RKO (cell line): ENCODE results near the gene ZNF90.
"Not testable (repeated sequence)": the region's sequence is repeated elsewhere in the genome, so short reads cannot be mapped to it uniquely, and the experiment has no call there.

ENCODE experiments used
- DNase-seq: peaks from one replicate; pipeline ENCODE4 v3.0.0-alpha.2; 2016; ENCODE audit warnings: low spot score

ZNF90 gene

GRCh38 chr19:20103091-20103740 is 25.4 kb downstream of the ZNF90 start:
- DNase-seq, result no peak

GRCh38 chr19:20107301-20107700 is 29.5 kb downstream of the ZNF90 start:
- no peak for DNase-seq

DNA sequence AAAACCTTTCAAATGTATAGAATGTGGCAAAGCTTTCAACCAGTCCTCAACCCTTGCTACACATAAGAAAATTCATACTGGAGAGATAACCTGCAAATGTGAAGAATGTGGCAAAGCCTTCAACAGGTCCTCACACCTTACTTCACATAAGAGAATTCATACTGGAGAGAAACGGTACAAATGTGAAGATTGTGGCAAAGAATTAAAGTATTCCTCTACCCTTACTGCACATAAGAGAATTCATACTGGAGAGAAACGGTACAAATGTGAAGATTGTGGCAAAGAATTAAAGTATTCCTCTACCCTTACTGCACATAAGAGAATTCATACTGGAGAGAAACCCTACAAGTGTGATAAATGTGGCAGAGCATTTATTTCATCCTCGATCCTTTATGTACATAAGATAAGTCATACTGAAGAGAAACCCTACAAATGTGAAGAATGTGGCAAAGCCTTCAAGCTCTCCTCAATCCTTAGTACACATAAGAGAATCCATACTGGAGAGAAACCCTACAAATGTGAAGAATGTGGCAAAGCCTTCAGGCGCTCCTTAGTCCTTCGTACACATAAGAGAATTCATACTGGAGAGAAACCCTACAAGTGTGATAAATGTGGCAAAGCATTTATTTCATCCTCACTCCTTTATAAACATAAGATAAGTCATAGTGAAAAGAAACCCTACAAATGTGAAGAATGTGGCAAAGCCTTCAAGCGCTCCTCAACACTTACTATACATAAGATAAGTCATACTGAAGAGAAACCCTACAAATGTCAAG is 40.5 kb downstream of the ZNF90 start:
- DNase-seq, result not testable (repeated sequence)

GRCh38 chr19:20124879-20125278 is 47.1 kb downstream of the ZNF90 start:
- DNase-seq, result no peak

DNA sequence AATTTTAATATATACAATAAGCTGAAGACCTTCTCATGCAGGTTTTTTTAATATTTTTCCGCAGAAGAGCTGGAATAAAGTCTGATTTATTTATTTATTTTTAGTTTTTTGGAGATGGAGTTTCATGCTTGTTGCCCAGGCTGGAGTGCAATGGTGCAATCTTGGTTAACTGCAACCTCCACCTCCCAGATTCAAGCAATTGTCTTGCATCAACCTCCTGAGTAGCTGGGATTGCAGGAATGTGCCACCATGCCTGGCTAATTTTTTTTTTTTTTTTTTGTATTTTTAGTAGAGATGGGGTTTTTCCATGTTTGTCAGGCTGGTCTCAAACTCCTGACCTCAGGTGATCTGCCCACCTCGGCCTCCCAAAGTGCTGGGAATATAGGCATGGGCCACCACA is 55.1 kb downstream of the ZNF90 start:
- DNase-seq, result not testable (repeated sequence)

- not testable (repeated sequence) for DNase-seq
These were observed 59.9 kb downstream of the ZNF90 start for GRCh38 chr19:20137714-20138113.

GRCh38 chr19:20151617-20152145 is 73.9 kb downstream of the ZNF90 start:
- DNase-seq, result no peak

- not testable (repeated sequence) for DNase-seq
These were observed 74.7 kb downstream of the ZNF90 start for GRCh38 chr19:20152506-20152905.

GRCh38 chr19:20153281-20153680 is 75.5 kb downstream of the ZNF90 start:
- DNase-seq, result no peak

GRCh38 chr19:20154636-20155035 is 76.8 kb downstream of the ZNF90 start:
- no peak for DNase-seq

GRCh38 chr19:20162821-20163220 is 85.0 kb downstream of the ZNF90 start:
- no peak for DNase-seq

GRCh38 chr19:20164456-20164855 is 86.7 kb downstream of the ZNF90 start:
- DNase-seq, result no peak

DNA sequence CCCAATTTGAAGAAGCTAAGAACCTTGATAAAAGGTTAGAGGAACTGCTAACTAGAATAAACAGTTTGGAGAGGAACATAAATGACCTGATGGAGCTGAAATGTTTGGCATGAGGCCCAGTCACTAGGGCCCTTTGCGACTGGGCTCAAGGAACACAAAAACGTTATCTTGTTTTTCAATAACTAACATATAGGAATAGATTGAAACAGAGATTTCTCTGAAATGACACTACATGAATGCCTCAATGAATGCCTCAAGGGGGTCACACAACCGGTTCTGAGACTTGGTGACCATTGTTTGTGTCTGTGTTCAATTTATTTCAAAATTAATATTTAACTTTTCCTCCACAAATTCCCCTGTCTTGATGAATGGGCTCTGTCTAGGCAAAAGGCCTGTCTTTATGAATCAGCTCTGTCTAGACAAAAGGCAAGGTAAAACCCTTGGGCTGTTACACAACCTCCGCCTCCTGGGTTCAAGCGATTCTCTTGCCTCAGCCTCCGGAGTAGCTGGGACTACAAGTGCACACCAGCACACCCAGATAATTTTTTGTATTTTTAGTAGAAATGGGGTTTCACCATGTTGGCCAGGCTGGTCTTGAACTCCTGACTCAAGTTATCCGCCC is 88.3 kb downstream of the ZNF90 start:
- no peak for DNase-seq

- peak; percentile 93 for DNase-seq
These were observed 89.3 kb downstream of the ZNF90 start, which contains the start of gene ZNF486 for GRCh38 chr19:20167020-20167644. ZNF486 (plus strand) TSS chr19:20167214; CDS start chr19:20167331, 117 bp downstream.

DNA sequence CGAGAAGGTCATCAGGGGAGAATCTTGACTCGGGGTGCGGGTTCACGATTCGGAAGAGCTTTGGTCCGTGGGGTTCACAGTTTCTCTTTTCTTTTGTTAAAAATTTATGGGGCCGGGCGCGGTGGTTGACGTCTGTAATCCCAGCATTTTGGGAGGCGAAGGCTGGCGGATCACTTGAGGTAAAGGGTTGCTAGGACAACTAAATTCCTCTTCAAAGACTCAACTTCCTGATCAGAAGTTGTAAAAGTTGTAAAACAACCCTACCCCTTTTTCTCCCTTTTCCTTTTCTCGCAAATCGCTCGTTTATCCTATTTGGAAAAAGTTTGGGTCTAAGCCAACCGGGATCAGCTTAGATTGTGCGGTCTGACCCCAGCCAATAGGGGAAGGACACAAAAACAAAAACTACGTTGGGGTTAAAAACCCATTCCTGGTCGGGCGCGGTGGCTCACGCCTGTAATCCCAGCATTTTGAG is 89.9 kb downstream of the ZNF90 start:
- DNase-seq, result peak; percentile 55
